HepG2 (cell line): ENCODE results near the gene PFKL. TPM values are rescaled to one million over a fixed set of nuclear protein-coding genes. Genes with fewer than 3 reads are reported as not detected.

Experiments used
- ATAC-seq: fragments of 200-7000 bp; cut with Tn5 transposase; 3 replicates; pipeline ENCODE4 v1.9.1; 2020; ENCODE audit warnings: mild to moderate bottlenecking, moderate library complexity
- BruUV-seq: library from RNA; stranded (reverse); fragments of 400-500 nt; replicated peaks from 2 replicates; lab custom pipeline; 2021; lab: Mats Ljungman, UMichigan
- CTCF ChIA-PET: fragments of 300-600 bp; formaldehyde crosslinking; extraction: SDS; loops from one replicate; lab custom pipeline; 2021; ENCODE audit warnings: low total read pairs, inconsistent platforms, low intra/inter-chr PET ratio; lab: Yijun Ruan, JAX
- POLR2A ChIA-PET: fragments of 350-600 bp; sonication (Branson Sonifier 250); formaldehyde crosslinking; loops from one replicate; lab custom pipeline; 2020; ENCODE audit warnings: antibody characterized with exemption, inconsistent platforms; lab: Yijun Ruan, JAX
- DNase-seq: peaks from one replicate; pipeline ENCODE4 v3.0.0-alpha.2; 2015; ENCODE audit warnings: low spot score
- FAIRE-seq: peaks from 3 replicates; lab custom pipeline; 2011; peaks lifted over from hg19 to GRCh38; lab: Jason Lieb, UNC
- H2AFZ ChIP-seq: one replicate; pipeline ENCODE4 v1.6.1; 2011; ENCODE audit warnings: low read length, inconsistent platforms
- H3K27ac ChIP-seq: fragments of 300-600 bp; 3 replicates; pipeline ENCODE4 v1.8.0; 2011; ENCODE audit warnings: mixed run types, mild to moderate bottlenecking, mixed read lengths, low read length, inconsistent platforms; ENCODE audit not compliant: insufficient read depth; ENCODE audit errors: extremely low read length
- H3K27me3 ChIP-seq, 2 experiments: fragments of 200-600 bp in 1 of 2; 2 replicates in 1 of 2; 3 replicates in 1 of 2; pipeline versions ENCODE4 v1.6.0 to v1.8.0; 2011; ENCODE audit warnings: low read length in 2 of 2, mild to moderate bottlenecking in 2 of 2, moderate library complexity in 2 of 2, inconsistent platforms in 1 of 2; ENCODE audit not compliant: insufficient read depth in 2 of 2, control insufficient read depth in 1 of 2
- H3K36me3 ChIP-seq, 2 experiments: fragments of 200-600 bp in 1 of 2; replicated peaks in 1 of 2; 2 replicates in 1 of 2; 3 replicates in 1 of 2; pipeline versions ENCODE4 v1.5.1 to v1.8.0; 2011; ENCODE audit warnings: low read length in 2 of 2, inconsistent platforms in 1 of 2; ENCODE audit not compliant: insufficient read depth in 2 of 2, control insufficient read depth in 1 of 2
- H3K4me1 ChIP-seq: 2 replicates; pipeline ENCODE4 v1.5.1; 2012; ENCODE audit warnings: low read length, inconsistent platforms; ENCODE audit not compliant: insufficient read depth
- H3K4me2 ChIP-seq: 2 replicates; pipeline ENCODE4 v1.6.0; 2011; ENCODE audit warnings: low read depth, low read length, inconsistent platforms
- H3K4me3 ChIP-seq, 3 experiments: fragments of 200-600 bp in 1 of 3; sonication (generic), shearing (Covaris generic) in 1 of 3; replicated peaks in 1 of 3; 2 replicates each; pipeline ENCODE4 v1.5.1; 2011 to 2016; ENCODE audit warnings: low read length in 3 of 3, inconsistent platforms in 2 of 3, low read depth in 2 of 3, mild to moderate bottlenecking in 2 of 3, control low read depth in 1 of 3, mixed read lengths in 1 of 3; ENCODE audit not compliant: insufficient read depth in 1 of 3
- H3K79me2 ChIP-seq: one replicate; pipeline ENCODE4 v1.6.1; 2011; ENCODE audit warnings: low read length, inconsistent platforms; ENCODE audit not compliant: insufficient read depth
- H3K9ac ChIP-seq: 2 replicates; pipeline ENCODE4 v1.6.0; 2011; ENCODE audit warnings: mild to moderate bottlenecking, low read depth, low read length, inconsistent platforms; ENCODE audit not compliant: insufficient read depth
- H3K9me3 ChIP-seq: 2 replicates; pipeline ENCODE4 v1.5.1; 2012; ENCODE audit warnings: mild to moderate bottlenecking, low read length
- H4K20me1 ChIP-seq: 2 replicates; pipeline ENCODE4 v1.6.0; 2011; ENCODE audit warnings: inconsistent platforms, mild to moderate bottlenecking, low read length, moderate library complexity; ENCODE audit not compliant: insufficient read depth
- AKAP8 ChIP-seq: sonication (generic); formaldehyde crosslinking; IDR thresholded peaks from 2 replicates; pipeline ENCODE4 v1.5.1; 2020; ENCODE audit warnings: mild to moderate bottlenecking, missing genetic modification reagents
- ATF3 ChIP-seq: sonication (generic); formaldehyde crosslinking; IDR thresholded peaks from 2 replicates; pipeline ENCODE4 v1.4.0; 2020; ENCODE audit warnings: missing genetic modification reagents
- EED ChIP-seq: sonication (generic); formaldehyde crosslinking; IDR thresholded peaks from 2 replicates; pipeline ENCODE4 v1.5.0; 2020; ENCODE audit warnings: mild to moderate bottlenecking, missing genetic modification reagents
- HBP1 ChIP-seq: IDR thresholded peaks from 2 replicates; pipeline ENCODE4 v1.6.1; 2016; ENCODE audit warnings: low read depth, control low read depth
- ISL2 ChIP-seq: sonication (generic); formaldehyde crosslinking; IDR thresholded peaks from 2 replicates; pipeline ENCODE4 v1.5.0; 2020; ENCODE audit warnings: missing genetic modification reagents
- PLSCR1 ChIP-seq: sonication (generic); formaldehyde crosslinking; IDR thresholded peaks from 2 replicates; pipeline ENCODE4 v1.5.0; 2020; ENCODE audit warnings: missing genetic modification reagents, mild to moderate bottlenecking, borderline replicate concordance
- POLR2A ChIP-seq, 2 experiments: IDR thresholded peaks; 2 replicates each; pipeline ENCODE4 v1.6.1; 2011; ENCODE audit warnings: low read depth in 2 of 2, low read length in 2 of 2, mild to moderate bottlenecking in 1 of 2, moderate library complexity in 1 of 2; ENCODE audit not compliant: insufficient read depth in 1 of 2
- TOE1 ChIP-seq: sonication (generic); formaldehyde crosslinking; IDR thresholded peaks from 2 replicates; pipeline ENCODE4 v1.4.0; 2020; ENCODE audit warnings: mild to moderate bottlenecking, missing genetic modification reagents
- ZNF136 ChIP-seq: sonication (generic); formaldehyde crosslinking; IDR thresholded peaks from 2 replicates; pipeline ENCODE4 v1.8.1; 2022; ENCODE audit warnings: low read depth, mild to moderate bottlenecking, moderate library complexity, missing genetic modification reagents
- ZNF547 ChIP-seq: sonication (generic); formaldehyde crosslinking; IDR thresholded peaks from 2 replicates; pipeline ENCODE4 v1.5.1; 2020; ENCODE audit warnings: mild to moderate bottlenecking, missing genetic modification reagents
- ZNF672 ChIP-seq: sonication (generic); formaldehyde crosslinking; IDR thresholded peaks from 2 replicates; pipeline ENCODE4 v1.8.1; 2022; ENCODE audit warnings: missing genetic modification reagents
- WGBS: methylation state at CpG from one replicate; pipeline ENCODE4 v1.1.6; 2017; ENCODE audit warnings: low lambda C conversion rate; 5-methylcytosine and 5-hydroxymethylcytosine counted together
- in situ Hi-C: cut with HindIII; loops from 2 replicates; pipeline ENCODE4 v1.10.0; 2017; ENCODE audit warnings: low pct_unique_long_range_greater_than_20kb; ENCODE audit not compliant: extremely low pct_ligation_motif_present
- intact Hi-C: fragments of 100-400 bp; cut with micrococcal nuclease; formaldehyde crosslinking; loops from one replicate; pipeline ENCODE4 v1.10.0; 2022; ENCODE audit not compliant: unreplicated experiment
- polyA plus RNA-seq, 8 experiments: library from polyadenylated mRNA; depleted of rRNA in 3 of 8; stranded (reverse) in 7 of 8; unstranded in 1 of 8; fragments of >200 nt; fragmentation: Illumina TruSeq in 4 of 8; extraction: Trizol in 4 of 8; gene quantifications; 2 replicates each; pipeline versions ENCODE4 v1.2.1 to v1.2.3, GENCODE V29; 2011 to 2016; ENCODE audit warnings: low read depth in 4 of 8, missing spikeins in 1 of 8, mixed read lengths in 1 of 8; ENCODE audit not compliant: insufficient read depth in 1 of 8
- total RNA-seq, 5 experiments: library from RNA; depleted of rRNA; stranded (reverse); fragments of >200 nt; fragmentation: Illumina TruSeq; extraction: Trizol; gene quantifications; 2 replicates each; pipeline ENCODE4 v1.2.3, GENCODE V29; 2016; ENCODE audit warnings: low read depth in 1 of 5
- TF ChIP-seq, protein P1 (sequence below): sonication (generic); formaldehyde crosslinking; IDR thresholded peaks from 2 replicates; pipeline ENCODE4 v1.8.1; 2023; ENCODE audit warnings: mild to moderate bottlenecking, missing genetic modification reagents
- TF ChIP-seq, protein P2 (sequence below): sonication (generic); formaldehyde crosslinking; IDR thresholded peaks from 2 replicates; pipeline ENCODE4 v1.5.0; 2020; ENCODE audit warnings: mild to moderate bottlenecking, missing genetic modification reagents, moderate library complexity

Gene PFKL
- total and polyA plus RNA-seq, 2 of the 13 experiments (the other 11 are each of a cell fraction or from before 2014, with no cell fraction given) = 92.8 to 106 TPM

DNA sequence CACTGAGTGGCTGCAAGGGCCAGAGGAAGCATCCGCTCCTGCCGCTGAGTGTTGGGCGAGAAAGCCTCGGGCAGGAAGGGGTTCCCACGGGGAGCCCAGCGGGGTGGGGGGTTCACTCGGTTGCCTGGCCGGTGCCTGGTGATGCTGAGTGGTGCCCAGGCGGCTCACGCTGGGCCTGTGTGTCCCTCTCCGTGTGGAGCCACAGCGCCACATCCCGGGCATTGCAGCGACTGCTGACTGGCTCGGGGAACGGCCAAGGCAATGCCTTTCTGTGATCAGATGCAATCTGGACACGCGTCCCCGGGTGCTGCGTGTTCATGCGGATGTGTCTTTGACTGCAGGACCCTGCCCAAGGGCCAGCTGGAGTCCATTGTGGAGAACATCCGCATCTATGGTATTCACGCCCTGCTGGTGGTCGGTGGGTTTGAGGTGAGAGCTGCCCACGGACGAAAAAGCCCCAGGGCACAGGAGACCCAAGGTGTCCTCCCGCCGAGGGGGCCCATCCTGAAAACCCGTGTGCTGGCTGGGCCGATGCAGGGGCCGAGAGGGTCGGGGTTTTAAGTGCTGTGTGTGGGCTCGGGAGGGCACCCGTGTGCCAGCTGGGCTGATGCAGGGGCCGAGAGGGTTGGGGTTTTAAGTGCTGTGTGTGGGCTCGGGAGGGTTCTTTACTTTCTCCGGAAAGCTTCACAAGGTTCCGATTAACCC, 22.9 kb downstream of the PFKL start:
- no peak for FAIRE-seq
- POLR2A ChIA-PET = no interaction called here
- Histone ChIP-seq H2AFZ (no peak overlapping the region), H3K4me3 (no peak overlapping the region), H3K9ac (no peak overlapping the region), H3K9me3 (no peaks in the 10 kb centered on the region), H3K27me3 (no peaks in the 10 kb centered on the region), H3K36me3 (peaks cover 16 to 53% of the 10 kb centered on the region in 2 experiments; a peak in 4 of 5 replicates), H4K20me1 (no peaks in the 10 kb centered on the region), H3K4me1 (no peaks in the 10 kb centered on the region), H3K27ac (no peak overlapping the region), H3K4me2 (no peak overlapping the region), H3K79me2 (no peaks in the 10 kb centered on the region)
- no peak for ATAC-seq
- intact Hi-C loops (no loop called here), in situ Hi-C loops (no loop called here)
- TF ChIP-seq ATF3 (no peak), AKAP8 (0 out of 2 replicates have a peak, but pooled peaks have one; percentile 40), PLSCR1 (CRISPR knock-in tag) (no peak), ISL2 (CRISPR knock-in tag) (no peak), EED (CRISPR knock-in tag) (no peak), ZNF547 (CRISPR knock-in tag) (no peak), HBP1 (CRISPR knock-in tag) (no peak), POLR2A (IDR thresholded peaks at IDR 0.05; ENCODE audit: insufficient read depth in 1 of 2, low read depth in 2 of 2, low read length in 2 of 2) (0 out of 4 replicates have a peak, but pooled peaks of 1 of the 2 experiments have one; percentile 13), TOE1 (CRISPR knock-in tag) (no peak), ZNF672 (no peak), ZNF136 (CRISPR knock-in tag) (no peak)
- TF ChIP-seq, protein P1, sequence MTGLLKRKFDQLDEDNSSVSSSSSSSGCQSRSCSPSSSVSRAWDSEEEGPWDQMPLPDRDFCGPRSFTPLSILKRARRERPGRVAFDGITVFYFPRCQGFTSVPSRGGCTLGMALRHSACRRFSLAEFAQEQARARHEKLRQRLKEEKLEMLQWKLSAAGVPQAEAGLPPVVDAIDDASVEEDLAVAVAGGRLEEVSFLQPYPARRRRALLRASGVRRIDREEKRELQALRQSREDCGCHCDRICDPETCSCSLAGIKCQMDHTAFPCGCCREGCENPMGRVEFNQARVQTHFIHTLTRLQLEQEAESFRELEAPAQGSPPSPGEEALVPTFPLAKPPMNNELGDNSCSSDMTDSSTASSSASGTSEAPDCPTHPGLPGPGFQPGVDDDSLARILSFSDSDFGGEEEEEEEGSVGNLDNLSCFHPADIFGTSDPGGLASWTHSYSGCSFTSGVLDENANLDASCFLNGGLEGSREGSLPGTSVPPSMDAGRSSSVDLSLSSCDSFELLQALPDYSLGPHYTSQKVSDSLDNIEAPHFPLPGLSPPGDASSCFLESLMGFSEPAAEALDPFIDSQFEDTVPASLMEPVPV (CRISPR knock-in tag) = no peak
- TF ChIP-seq, protein P2, sequence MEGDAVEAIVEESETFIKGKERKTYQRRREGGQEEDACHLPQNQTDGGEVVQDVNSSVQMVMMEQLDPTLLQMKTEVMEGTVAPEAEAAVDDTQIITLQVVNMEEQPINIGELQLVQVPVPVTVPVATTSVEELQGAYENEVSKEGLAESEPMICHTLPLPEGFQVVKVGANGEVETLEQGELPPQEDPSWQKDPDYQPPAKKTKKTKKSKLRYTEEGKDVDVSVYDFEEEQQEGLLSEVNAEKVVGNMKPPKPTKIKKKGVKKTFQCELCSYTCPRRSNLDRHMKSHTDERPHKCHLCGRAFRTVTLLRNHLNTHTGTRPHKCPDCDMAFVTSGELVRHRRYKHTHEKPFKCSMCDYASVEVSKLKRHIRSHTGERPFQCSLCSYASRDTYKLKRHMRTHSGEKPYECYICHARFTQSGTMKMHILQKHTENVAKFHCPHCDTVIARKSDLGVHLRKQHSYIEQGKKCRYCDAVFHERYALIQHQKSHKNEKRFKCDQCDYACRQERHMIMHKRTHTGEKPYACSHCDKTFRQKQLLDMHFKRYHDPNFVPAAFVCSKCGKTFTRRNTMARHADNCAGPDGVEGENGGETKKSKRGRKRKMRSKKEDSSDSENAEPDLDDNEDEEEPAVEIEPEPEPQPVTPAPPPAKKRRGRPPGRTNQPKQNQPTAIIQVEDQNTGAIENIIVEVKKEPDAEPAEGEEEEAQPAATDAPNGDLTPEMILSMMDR (CRISPR knock-in tag) = no peak
- WGBS = 97% methylated on average over 26 of the region's 38 CpGs
- no peak for DNase-seq
- CTCF ChIA-PET = no interaction called here
- BruUV-seq = no TSS peak
